ENCODE data around the gene STPG3.
"Not testable (repeated sequence)": the region's sequence is repeated elsewhere in the genome, so short reads cannot be mapped to it uniquely, and the experiment has no call there.

STPG3 gene

DNA sequence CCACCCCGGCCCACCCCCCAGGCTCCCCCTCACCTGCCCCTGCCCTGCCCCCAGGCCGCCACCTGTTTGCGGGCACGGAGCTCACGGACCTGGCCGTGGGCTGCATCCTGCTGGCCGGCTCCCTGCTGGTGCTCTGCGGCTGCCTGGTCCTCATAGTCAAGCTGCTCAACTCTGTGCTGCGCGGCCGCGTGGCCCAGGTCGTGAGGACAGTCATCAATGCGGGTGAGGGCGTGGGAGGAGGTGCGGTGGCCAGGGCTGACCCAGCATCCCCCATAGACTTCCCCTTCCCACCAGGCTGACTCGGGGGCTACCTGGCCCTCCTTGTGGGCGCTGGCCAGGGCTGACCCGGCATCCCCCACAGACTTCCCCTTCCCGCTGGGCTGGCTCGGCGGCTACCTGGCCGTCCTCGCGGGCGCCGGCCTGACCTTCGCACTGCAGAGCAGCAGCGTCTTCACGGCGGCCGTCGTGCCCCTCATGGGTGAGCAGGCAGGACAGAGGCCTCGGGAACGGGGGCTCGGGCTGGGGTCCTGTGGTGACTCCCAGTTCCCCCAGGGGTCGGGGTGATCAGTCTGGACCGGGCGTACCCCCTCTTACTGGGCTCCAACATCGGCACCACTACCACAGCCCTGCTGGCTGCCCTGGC lies 16.9 kb upstream of the STPG3 start:
- no peak for DNase-seq

DNA sequence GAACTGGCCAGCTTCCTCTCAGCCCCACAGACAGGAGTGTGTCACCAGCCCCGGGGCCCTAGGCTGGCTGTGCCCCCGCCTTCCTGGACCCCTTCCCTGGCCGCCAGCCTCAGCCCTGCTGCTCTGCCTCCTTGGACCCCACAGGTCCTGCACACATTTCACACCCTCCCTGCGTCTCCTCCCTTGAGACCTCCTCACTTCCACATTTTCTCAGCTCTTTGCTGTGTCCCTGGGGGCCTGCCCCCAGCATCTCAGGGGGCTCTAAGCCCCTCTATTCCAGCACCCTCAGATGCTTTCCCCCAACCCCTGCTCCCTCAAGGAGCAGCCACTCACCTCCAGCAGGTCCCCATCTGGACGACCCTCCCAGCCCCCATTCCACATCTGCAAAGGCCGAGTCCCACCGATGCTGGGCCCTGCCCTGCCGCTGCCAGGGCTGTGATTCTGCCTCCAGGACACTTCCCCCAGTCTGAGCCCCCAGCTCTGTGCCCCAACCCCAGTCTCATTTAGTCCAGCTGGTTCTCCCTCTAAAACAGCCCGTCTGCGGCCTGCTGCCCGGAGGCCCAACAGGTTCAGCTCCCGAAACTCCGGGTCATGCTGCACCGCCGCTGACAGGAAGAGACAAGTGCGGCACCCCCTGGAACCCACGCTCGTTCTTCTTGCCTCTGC lies 16.2 kb upstream of the STPG3 start:
- no peak for DNase-seq

DNA sequence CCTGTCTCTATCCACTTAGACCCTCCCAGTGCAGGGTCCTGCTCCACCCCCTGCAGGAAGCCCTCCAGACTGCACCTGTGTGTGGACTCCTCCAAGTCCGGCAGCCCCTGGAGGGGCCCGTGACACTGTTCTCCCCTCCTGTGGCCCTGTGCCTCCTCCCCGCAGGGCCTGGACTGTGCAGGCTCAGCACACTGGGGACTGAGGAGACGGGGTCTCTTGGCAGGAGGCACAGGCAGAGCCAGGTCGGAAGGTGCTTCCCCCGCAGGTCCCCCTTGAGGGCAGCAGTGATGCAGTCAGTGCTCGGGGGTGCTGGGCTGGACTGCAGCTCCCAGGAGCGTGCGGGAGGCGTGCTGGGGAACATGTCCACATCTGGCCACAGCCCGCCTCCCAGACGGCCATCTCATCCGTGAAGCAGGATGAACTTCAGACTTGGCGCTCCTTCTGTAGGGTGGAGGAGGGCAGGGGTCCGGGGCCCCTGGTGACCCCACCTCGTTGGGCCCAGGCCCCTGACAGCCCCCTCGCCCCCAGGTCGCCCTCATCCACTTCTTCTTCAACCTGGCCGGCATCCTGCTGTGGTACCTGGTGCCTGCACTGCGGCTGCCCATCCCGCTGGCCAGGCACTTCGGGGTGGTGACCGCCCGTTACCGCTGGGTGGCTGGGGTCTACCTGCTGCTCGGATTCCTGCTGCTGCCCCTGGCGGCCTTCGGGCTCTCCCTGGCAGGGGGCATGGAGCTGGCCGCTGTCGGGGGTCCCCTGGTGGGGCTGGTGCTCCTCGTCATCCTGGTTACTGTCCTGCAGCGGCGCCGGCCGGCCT lies 15.5 kb upstream of the STPG3 start:
- no peak for DNase-seq

DNA sequence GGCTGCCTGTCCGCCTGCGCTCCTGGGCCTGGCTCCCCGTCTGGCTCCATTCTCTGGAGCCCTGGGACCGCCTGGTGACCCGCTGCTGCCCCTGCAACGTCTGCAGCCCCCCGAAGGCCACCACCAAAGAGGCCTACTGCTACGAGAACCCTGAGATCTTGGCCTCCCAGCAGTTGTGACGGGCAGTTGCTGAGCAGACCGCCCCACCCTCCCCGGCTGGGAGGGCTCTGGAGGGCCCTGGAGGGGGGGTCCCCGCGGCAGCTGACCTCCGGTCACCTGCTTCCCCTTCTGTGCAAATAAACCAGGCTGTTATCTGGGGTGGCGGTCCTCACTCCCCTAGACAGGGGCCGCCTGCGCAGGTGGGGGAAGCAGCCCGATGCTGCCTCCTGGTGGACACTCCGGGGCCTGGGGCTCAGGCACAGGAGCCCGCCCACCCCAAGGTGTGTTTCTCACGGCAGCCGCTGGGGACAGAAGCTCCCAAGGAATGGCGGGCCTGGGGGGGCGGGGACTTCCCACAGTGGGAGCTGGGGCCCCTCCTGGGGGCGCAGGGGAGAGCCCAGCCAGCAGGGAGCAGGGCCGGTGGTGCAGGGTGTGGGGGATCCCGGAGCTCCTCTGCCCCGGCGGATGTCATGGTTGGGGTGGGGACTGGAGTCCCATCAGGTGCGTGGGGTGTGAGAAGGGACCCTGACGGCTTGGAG lies 14.7 kb upstream of the STPG3 start:
- peak; percentile 94 for DNase-seq

DNA sequence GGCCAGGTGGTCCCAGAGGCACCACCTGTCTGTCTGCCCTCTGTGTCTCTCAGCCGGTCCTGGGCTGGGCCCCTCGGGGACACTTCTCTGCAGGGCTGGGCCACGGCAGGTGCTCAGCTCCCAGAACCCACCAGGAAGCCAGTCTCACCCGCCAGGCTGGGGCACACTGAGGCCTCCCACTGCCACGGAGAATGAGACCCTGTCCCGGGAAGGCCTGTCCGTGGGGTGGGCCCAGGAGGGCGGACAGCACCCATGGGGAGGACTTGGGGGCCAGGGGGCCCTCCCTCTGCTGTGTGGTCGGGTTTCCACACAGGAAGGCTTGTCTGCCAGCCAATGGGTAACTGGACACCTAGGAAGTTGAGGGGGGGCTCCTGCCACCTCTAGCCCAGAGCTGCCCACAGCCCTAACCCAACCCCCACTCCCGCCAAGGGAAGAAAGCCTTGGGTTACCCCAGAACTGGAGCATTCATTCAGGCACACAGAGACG lies 14.1 kb upstream of the STPG3 start:
- no peak for DNase-seq

DNA sequence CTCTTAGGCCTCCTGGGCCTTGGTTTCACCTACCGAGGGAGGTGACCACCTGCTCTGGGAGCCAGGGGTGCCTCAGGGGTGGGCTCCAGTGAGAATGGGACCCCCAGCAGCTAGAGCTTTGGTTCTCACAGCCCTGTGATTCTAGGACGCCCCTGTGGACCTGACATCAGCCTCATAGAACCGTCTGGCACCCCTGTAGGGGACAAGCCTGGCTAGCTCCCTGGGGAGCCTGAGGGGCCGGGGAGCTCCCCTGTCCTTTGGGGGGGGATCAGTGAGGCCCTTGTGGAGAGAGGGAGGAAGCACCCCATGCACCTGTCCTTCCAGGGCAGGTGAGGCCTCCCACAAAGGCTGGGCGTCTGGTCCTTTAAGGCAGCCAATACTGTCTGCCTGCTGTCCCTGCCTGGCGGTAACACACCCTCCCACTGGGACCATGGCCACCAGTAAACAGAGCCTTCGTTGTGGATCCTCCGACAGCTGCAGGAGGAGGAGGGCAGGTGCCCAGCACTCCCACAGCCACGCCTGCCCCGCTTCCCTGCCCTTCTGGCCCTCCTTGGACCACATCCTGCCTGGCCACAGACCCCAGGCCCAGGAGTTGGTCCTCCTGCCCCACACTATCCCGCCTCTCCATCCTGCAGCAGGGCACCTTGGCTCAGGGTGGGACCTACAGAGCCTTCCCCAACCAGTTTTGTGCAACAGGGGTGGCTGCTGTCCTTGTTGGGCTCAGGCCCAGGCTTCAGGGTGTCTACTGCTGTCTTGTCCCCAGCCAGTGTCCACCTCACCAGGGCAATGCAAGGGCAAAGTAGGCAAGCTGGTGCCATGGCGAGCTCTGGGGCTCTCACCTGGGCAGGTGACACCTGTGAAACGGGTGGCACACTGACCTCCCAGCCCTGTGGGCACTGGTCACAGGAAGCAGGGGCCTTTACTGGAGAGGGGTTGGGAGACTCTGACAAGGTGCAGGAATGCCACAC lies 13.0 kb upstream of the STPG3 start:
- no peak for DNase-seq

DNA sequence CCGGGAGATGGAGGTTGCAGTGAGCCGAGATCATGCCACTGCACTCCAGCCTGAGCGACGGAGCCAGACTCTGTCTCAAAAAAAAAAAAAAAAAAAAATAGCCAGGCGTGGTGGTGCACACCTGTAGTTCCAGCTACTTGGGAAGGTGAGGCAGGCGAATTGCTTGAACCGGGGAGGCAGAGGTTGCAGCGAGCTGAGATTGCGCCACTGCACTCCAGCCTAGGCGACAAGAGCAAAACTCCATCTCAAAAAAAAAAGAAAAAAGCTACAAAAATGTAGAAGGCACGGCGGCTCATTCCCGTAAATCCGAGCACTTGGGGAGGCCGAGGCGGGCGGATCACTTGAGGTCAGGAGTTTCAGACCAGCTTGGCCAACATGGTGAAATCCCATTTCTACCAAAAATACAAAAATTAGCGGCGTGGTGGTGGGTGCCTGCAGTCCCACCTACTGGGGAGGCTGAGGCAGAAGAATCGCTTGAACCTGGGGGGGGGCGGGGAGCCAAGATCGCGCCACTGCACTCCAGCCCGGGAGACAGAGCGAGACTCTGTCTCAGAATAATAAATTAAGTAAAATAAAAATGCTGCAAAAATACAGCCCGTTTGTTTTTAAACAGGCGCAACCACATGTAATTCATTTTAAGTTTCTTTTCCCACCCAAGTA lies 11.4 kb upstream of the STPG3 start:
- not testable (repeated sequence) for DNase-seq

DNA sequence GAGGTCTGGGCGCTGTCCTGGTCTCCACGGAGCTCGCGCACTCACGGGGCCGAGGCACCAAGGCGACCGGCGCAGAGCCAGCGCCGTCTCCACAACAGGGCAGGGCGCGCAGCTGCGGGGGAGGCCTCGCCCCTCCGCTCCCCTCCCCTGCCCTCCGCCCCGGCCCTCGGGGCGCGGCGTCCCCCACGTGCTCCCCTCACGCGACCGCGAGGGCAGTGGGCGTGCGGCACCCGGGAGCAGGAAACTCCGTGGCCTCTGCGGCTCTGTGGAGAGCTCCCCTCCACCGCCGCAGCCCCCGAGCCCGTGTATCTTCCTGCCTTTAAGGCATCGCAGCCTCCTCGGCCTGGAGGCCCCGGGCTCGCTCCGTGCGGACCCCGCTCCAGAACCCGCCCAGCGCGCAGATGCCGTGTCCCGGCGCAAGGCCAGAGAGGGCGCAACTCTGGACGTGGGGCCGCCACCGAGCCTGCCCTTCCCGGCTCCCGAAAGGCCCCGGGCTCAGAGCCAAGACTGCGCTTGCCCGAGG lies 10.7 kb upstream of the STPG3 start:
- DNase-seq = peak; percentile 77

DNA sequence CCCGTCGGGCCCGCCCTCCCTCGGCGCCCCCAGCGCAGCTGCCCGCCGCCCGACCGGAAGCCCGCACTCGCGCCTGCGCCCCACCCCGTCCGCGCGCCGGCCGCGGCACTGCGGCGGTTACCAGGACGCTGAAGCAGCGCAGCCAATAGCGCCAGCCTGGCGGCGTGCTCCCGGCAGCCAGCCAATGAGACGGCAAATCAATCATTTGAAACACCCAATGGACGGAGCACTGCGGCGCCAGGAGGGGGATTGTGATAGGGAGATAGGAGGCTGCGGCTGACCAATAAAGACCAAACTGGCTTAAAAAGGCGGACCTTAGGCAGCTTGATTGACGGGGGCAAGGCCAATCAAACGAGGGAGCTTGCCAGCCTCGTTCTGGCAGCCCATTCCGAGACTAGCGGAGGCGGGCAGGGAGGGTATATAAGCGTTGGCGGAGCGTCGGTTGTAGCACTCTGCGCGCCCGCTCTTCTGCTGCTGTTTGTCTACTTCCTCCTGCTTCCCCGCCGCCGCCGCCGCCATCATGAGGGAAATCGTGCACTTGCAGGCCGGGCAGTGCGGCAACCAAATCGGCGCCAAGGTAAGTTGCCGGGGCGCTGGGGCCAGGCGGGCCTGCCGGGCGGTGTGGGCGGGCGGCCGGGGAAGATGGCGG lies 10.1 kb upstream of the STPG3 start, which contains the start of gene TUBB4B:
Gene TUBB4B (plus strand): TSS at position 447 of the 649 bp plus-strand sequence. CDS start 74 bp downstream, at position 521.
- peak; percentile 97 for DNase-seq

DNA sequence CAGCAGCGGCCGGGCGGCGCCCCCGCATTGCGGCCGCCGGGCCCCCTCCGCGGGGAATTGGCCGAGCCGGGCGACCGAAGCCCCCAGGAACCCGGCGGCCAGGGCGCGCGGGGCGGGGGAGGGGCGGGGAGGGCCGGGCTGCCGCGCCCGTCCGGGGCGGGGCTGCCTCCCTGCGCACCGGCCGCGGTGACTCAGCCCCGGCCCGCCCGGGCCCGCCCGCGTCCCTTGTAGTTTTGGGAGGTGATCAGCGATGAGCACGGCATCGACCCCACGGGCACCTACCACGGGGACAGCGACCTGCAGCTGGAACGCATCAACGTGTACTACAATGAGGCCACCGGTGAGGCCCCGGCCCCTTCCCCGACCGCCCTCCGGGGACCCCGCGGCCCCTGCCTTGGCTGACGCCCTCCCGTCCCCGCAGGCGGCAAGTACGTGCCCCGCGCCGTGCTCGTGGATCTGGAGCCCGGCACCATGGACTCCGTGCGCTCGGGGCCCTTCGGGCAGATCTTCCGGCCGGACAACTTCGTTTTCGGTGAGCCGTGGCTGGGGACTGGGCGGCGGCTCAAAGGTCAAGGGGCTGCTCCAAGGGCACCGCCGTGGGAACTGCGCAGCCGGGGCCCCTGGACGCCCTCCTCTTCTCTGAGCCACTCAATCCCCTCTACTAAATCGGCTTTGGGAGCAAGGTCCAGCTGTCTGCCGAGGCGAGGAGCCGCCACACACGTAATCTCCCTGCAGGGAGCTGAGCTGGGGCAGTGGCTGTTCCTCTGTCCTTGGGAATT lies 9.4 kb upstream of the STPG3 start:
- peak; percentile 71 for DNase-seq

DNA sequence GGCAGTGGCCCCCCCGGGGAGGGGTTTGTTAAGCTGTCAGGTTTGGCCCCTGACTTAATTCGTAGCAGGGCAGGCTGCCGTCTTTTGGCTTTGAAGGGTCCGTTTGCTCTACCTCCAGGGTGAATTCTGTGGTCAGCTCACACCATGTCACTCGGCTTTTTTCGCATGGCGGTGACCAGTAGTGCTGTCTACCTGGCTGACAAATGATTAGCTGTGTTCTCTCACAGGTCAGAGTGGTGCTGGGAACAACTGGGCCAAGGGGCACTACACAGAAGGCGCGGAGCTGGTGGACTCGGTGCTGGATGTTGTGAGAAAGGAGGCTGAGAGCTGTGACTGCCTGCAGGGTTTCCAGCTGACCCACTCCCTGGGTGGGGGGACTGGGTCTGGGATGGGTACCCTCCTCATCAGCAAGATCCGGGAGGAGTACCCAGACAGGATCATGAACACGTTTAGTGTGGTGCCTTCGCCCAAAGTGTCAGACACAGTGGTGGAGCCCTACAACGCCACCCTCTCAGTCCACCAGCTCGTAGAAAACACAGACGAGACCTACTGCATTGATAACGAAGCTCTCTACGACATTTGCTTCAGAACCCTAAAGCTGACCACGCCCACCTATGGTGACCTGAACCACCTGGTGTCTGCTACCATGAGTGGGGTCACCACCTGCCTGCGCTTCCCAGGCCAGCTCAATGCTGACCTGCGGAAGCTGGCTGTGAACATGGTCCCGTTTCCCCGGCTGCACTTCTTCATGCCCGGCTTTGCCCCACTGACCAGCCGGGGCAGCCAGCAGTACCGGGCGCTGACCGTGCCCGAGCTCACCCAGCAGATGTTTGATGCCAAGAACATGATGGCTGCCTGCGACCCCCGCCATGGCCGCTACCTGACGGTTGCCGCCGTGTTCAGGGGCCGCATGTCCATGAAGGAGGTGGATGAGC lies 8.6 kb upstream of the STPG3 start:
- DNase-seq = no peak

DNA sequence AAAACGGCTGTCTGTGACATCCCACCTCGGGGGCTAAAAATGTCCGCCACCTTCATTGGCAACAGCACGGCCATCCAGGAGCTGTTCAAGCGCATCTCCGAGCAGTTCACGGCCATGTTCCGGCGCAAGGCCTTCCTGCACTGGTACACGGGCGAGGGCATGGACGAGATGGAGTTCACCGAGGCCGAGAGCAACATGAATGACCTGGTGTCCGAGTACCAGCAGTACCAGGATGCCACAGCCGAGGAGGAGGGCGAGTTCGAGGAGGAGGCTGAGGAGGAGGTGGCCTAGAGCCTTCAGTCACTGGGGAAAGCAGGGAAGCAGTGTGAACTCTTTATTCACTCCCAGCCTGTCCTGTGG lies 7.8 kb upstream of the STPG3 start:
- DNase-seq = not testable (repeated sequence)

DNA sequence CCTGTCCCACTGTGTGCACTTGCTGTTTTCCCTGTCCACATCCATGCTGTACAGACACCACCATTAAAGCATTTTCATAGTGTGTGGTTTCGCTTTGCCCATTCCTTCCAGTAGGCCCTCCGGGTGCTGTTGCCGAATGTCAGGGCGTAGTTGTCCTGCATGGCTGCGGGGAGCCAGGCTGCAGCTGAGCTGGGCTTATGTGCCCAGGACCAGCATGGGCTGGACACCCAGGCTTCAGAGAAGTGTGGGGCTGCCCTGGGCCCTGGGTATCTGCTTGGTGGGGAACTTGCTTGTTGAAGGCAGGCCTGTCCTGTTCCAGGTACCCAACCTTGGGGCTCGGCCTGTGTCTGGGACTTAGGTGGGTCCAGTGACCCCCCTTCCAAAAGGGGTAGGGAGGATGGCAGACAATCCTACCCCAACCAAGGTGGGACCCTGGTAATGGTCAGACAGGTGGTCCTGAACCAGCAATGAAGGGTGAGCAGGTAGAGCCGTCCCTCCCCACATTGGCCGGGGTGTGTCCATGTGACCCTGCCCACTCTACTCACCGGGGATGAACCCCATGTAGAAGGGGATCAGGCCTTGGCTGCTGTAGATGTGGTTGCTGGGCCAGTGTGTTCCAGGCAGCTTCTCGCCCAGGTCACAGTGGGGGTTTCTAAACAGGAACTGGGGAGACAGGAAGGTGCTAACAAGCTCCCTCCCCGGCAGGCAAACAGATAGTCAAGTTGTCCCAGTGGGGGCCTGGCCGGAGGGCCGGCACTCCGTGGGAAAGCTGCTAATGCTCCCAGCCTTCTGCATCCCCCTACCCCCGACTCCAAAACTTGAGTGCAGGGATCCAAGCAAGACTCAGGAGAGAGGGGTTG lies 7.2 kb upstream of the STPG3 start:
- DNase-seq = no peak

DNA sequence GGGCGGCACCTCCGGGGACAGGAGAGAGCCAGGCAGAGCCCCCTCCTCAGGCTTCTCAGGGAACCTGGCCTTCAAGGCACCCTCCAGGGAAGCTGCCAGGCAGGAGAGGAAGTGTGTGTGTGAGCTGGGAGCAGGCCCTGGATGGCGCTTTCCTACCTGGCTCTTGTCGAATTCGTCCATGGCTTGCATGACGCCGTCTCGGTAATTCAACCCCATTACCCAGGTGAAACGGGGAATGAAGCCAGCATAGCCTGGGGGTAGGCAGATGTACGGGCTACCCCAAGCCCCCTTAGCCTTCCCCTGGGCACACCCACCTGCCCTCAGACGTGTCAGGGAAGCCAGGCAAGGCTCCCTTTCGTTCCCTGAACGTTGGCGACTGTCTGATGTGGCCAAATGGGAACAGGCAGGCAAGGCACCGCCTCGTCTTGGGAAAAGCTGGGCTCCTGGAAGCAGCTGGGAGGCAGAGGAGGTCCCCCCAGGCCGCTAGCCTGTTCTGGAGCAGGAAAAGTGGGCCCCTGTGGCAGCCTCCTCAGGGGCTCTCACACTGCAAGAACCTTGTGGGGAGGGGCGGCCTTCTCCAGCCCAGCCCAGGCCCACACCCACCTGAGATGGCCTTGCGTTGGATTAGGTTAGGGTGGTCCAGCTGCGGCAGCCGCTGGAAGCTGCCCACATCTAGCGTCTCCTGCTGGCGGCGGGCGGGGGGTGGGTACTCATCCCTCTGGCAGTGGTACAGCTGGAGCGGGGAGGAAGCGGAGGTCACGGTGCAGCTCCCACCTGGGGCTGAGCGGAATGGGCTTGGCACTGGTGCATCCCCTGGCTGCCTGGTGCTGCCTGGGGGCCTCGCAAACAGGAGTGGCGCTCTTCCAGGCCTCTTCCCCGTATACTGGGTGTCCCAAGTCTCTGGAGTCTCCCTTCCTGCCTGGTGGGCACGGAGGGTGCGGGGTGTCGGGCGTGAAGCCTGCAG lies 6.3 kb upstream of the STPG3 start:
- no peak for DNase-seq

DNA sequence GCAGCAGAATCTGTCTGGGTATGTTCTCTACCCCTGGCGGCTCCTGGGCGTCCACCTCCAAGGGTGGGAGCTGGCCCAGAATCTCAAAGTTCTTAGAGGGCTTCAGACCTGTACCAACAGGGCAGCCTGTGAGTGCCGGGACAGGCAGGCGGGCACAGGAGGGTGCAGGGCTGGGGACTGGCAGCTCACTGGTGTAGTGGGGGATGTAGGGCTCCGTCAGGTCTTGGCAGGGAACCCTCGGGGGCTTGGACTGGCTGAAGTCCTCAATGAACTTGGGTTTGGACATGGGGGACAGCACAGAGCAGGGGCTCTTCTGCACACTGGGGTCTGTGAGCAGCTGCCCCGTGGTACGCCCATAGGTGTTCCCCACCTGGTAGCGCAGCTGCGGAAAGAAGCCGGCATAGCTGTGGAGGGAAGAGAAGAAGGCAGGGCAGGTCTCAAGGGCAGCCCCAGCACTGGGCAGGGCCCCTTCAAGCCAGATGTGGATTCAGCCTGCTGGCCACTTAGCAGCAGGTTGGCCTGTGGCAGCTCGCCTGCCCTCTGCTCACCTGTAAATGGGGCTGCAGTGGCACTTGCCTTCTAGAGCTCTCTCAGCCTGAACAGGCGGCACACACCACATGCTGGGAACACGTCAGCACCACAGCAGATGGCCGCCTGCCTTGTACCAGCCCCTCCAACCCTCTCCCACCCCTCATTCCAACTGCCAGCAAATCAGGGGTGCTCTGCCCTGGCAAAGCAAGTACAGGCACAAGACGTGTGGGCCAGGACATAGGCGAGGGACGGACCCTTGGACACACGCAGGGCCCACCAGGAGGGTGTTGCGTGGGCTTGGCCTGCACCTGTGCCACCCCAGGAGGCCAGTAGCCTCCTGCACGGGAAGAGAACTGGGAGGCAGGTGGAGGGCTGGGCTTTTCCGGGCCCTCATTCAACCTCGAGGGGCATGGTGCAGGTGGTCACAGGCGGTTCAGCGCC lies 5.3 kb upstream of the STPG3 start:
- no peak for DNase-seq
